ENCODE data around the gene TAL1. TPM values are rescaled to one million over a fixed set of nuclear protein-coding genes. Genes with fewer than 3 reads are reported as not detected.

TAL1 gene
- total RNA-seq, 1 experiment from 2014 or later = not detected

DNA sequence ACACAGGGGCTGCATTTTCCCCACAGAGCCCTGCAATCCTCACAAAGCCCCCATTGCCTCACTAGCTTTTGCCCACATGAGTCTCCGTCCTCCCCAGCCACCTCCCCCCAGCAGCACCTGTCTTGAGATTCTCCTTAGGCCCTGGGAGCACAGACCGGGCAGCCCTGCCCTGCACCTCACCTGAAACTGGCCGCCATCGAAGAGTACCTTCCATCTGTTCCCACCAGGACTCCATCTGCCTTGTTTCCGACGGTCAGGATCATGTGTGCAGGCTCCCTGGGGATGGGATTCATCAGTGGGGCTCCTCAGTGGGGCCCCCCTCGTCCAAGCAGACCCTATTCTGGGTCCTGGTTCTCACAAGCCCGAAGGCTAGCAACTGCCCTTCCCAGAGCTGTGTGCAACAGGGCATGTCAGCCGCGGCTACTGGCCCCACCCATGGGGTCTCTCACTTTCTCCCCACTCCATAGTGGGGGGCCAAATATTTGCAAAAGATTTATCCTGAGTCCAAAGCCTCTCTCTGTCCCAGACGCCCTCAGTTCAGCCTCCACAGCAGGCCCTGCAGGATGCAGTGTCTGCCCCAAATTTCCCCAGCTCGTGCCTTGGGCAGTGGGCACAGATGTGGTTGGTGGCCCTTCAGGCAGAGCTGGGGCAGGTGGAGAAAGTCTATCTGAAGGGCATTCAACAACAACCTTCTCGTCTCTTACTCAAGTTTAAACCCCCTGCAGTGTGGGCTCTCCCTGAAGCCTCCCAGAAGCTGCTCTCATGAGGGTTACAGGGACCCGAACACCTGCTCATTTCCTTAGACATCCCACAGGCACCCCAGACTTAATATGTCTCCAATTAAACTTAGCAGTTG is 47.0 kb downstream of the TAL1 start:
- Histone ChIP-seq H2BK20ac (ENCODE audit: low read depth, low read length, poor library complexity, severe bottlenecking) (no peak overlapping the region), H4K91ac (ENCODE audit: insufficient read length, low read depth, low read length) (no peak overlapping the region), H3K9ac (ENCODE audit: extremely low read depth, insufficient read length, low read length) (no peak overlapping the region), H2BK120ac (ENCODE audit: low read depth, low read length, poor library complexity, severe bottlenecking) (no peak overlapping the region), H3K23me2 (ENCODE audit: insufficient read length, low read depth, low read length, poor library complexity, severe bottlenecking) (no peaks in the 10 kb centered on the region), H4K8ac (replicated peaks; ENCODE audit: insufficient read length, low read depth, low read length) (no peak overlapping the region), H4K20me1 (ENCODE audit: control insufficient read depth, insufficient read depth, insufficient read length) (no peaks in the 10 kb centered on the region), H3K4me2 (ENCODE audit: insufficient read depth, insufficient read length, low read length) (no peak overlapping the region), H3K27me3 (ENCODE audit: insufficient read depth, low read length) (peaks cover 4% of the 10 kb centered on the region; the same call in 1 of the 2 replicates), H3K4ac (ENCODE audit: low read depth, low read length) (no peak overlapping the region), H3K9me3 (ENCODE audit: control insufficient read depth, low read depth, low read length) (no peaks in the 10 kb centered on the region), H3K18ac (ENCODE audit: insufficient read length, low read depth, low read length) (no peak overlapping the region), H3K4me1 (ENCODE audit: insufficient read depth, low read length) (no peaks in the 10 kb centered on the region), H3K27ac (ENCODE audit: insufficient read length, low read depth, low read length) (no peak overlapping the region), H3T11ph (ENCODE audit: low read length) (no peak overlapping the region), H3K23ac (ENCODE audit: insufficient read length, low read depth, low read length) (no peak overlapping the region), H2BK12ac (ENCODE audit: insufficient read length, low read depth, low read length) (no peak overlapping the region), H2BK15ac (ENCODE audit: low read depth, low read length) (no peak overlapping the region), H3K56ac (ENCODE audit: insufficient read length, low read depth, low read length) (no peak overlapping the region), H3K79me1 (ENCODE audit: insufficient read depth, low read depth, low read length, poor library complexity, severe bottlenecking) (no peaks in the 10 kb centered on the region), H2BK5ac (ENCODE audit: insufficient read length, low read length) (no peak overlapping the region), H2AFZ (ENCODE audit: low read length) (no peak overlapping the region), H2AK5ac (ENCODE audit: insufficient read length, low read length) (no peak overlapping the region), H3K79me2 (ENCODE audit: insufficient read depth, low read length) (no peaks in the 10 kb centered on the region), H3K14ac (ENCODE audit: insufficient read depth, low read length) (no peak overlapping the region; the same call in 1 of the 2 replicates), H4K5ac (ENCODE audit: insufficient read length, low read depth, low read length) (no peak overlapping the region)
- WGBS (ENCODE audit: extremely low coverage, insufficient read length, low lambda C conversion rate) = no CpG with 5 or more reads among the region's 14 CpGs
- H3K4me3 Mint-ChIP-seq = peak overlapping the region in 1 of 2 experiments; percentile 23; a peak in 1 of 5 replicates
- H3K9me3 Mint-ChIP-seq = peaks cover 5 to 10% of the 10 kb centered on the region in 2 experiments; a peak in 2 of 5 replicates
- H3K27ac Mint-ChIP-seq = peak overlapping the region in 1 of 3 experiments; percentile 87; a peak in 1 of 7 replicates
- TF ChIP-seq, protein P1, sequence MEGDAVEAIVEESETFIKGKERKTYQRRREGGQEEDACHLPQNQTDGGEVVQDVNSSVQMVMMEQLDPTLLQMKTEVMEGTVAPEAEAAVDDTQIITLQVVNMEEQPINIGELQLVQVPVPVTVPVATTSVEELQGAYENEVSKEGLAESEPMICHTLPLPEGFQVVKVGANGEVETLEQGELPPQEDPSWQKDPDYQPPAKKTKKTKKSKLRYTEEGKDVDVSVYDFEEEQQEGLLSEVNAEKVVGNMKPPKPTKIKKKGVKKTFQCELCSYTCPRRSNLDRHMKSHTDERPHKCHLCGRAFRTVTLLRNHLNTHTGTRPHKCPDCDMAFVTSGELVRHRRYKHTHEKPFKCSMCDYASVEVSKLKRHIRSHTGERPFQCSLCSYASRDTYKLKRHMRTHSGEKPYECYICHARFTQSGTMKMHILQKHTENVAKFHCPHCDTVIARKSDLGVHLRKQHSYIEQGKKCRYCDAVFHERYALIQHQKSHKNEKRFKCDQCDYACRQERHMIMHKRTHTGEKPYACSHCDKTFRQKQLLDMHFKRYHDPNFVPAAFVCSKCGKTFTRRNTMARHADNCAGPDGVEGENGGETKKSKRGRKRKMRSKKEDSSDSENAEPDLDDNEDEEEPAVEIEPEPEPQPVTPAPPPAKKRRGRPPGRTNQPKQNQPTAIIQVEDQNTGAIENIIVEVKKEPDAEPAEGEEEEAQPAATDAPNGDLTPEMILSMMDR (conservative IDR thresholded peaks at IDR 0.05) = no peak
- no peak for DNase-seq
- H3K4me1 Mint-ChIP-seq = peaks cover 6 to 9% of the 10 kb centered on the region in 2 experiments
- peaks cover 70% of the 10 kb centered on the region for H3K27me3 Mint-ChIP-seq (ENCODE audit: low read depth)
- H3K36me3 Mint-ChIP-seq (ENCODE audit: insufficient read depth in 1 of 3, low read depth in 3 of 3) = 0 out of 7 replicates have a peak, but pooled peaks cover 0 to 3% (median 0%) of the 10 kb centered on the region in 3 experiments
